ENCODE results near the gene TGM3.

Gene TGM3

DNA sequence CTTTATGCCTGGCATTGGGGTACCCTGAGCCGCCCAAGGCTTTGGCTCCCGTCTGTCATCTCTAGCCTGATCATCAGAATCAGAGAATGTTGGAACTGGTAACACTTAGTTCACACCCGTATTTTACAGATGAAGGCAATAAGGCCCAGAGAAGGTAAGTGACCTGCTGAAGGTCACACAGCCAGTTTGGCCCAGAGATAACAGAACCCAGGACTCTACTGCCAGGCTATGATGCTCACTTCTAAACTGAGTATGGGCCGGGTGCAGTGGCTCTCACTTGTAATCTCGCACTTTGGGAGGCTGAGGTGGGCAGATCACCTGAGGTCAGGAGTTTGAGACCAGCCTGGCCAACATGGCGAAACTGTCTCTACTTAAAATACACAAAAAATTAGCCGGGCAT, 83.1 kb downstream of the TGM3 start:
- no peak for DNase-seq (ENCODE audit: low read depth, low spot score)

DNA sequence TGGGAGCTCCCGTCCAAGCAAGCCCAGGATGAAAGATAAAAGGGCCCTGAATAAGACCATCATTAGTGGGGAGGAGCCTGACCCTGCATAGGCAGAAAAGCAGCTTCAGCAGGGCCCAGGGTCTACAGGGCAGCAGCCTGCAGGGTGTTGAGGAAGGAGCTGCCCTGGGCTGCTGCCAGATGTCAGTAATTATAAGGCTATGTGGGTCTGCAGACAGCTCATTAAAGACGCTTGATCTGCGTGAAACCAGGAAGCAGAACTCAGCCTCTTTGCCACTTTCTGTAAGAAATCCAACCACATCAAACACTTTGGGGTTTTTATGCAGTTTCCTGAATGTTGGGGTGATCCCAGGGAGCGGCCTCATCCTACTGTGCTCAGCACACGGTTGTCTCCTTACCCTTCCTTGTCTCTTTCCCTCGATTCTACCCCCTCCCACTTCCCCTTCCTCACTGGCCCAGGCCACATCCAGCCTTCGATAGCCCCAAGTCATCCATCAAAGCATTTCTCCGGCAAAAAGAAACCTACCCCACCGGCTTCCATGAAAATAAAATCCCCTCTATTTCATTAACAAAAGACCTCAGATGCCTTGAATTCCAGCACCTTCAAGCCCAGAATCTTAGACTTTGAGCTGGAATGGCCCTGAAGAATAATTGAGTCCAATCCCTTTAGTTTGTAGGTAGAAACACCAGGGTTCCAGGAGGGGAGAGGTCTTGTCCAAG, 83.9 kb downstream of the TGM3 start:
- no peak for DNase-seq (ENCODE audit: low read depth, low spot score)

DNA sequence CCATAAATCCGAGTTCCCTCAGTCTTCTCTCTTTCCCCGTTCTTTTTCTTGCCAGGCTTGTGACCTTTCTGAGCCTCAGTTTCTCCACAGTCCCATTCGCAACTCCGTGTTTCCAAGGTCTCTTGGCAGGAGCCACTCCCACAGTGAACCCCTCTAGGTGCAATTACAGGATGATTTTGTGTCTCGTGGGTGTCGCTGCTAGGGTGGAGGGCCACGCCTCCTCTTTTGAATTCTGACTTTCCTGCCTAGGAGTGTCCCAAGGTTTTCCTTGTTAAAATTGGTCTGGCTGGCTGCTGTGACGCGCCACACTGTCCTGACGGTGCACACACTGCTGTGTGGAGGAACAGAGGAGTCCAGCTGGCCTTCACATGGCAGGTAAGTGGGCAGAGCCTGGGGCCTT, 84.8 kb downstream of the TGM3 start, which contains the start of gene TGM6:
Gene TGM6 (plus strand): TSS at position 301 of the 400 bp plus-strand sequence. CDS start 68 bp downstream, at position 369.
- DNase-seq (ENCODE audit: low read depth, low spot score) = no peak

DNA sequence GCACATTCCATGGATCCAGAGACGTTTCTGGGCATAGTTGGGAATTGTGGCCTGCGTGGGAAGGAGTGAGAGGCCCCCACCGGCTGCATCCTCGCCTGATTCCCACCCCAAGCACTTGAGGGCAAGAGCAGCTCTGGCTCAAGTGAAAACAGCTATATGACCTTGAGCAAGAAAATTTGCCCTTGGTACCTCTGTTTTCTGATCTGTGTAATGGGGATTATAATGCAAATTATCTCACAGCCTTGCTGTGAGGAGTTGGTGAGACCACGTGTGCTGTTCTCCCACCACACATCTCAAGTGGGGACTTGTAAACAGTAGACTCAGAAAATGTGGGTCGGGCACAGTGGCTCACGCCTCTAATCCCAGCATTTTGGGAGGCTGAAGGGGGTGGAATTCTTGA, 85.5 kb downstream of the TGM3 start:
- no peak for DNase-seq (ENCODE audit: low read depth, low spot score)

DNA sequence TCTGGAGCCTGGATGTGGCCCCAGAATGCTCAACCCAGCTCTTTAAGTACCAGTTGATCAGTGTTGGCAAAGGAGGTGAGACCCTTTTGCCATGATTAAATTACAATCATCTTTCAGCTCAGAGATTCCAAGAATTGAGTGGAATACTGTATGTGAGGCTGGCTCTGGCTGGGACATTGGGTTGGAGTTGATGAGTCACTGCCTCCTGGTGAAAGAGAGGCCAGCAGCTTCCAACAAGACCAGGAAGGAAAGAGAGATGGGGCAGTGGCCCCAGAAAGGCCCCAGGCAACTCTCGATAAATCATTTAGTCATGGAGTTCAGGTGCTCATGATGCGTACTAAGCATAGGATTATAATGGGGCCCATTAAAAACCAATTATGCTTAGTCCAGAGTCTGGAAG, 87.0 kb downstream of the TGM3 start:
- no peak for DNase-seq (ENCODE audit: low read depth, low spot score)

DNA sequence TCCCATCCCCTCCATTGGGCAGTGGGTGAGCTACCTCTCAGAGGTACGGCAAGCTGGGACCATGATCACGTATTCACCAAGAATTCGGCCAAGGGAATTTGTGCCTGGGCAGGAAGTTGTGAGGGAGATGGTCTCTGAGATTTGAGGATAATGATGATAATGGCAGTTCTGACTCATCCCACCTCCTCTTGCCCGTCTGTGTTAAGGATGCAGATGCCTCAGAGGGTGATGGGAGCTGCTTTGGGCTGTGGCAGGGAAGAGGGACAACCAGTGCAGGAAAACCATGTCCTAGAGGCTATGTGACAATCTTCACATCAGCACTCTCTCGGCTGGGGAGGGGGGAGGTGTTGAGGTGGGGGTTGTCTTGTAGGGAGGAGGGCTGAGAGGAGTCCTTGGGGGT, 89.2 kb downstream of the TGM3 start:
- no peak for DNase-seq (ENCODE audit: low read depth, low spot score)

DNA sequence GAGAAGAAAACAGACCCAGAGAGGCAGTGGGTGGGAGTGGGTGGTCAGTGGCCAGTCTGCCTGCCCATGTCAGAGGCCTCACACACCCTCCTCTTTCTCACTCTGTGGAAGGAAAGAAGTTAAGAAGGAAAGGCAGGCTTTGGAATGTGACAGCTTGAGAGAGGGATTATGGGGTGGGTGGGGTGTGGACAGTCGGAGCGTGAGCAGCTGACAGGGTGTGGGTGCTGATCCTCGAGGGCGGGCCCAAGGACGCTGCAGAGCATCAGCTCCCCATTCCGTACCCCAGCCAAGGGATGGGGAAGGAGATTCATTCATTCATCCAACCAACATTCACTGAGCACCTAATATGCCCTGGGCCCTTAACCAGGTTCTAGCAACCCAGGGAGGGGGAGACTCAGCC, 89.7 kb downstream of the TGM3 start:
- DNase-seq (ENCODE audit: low read depth, low spot score) = no peak

DNA sequence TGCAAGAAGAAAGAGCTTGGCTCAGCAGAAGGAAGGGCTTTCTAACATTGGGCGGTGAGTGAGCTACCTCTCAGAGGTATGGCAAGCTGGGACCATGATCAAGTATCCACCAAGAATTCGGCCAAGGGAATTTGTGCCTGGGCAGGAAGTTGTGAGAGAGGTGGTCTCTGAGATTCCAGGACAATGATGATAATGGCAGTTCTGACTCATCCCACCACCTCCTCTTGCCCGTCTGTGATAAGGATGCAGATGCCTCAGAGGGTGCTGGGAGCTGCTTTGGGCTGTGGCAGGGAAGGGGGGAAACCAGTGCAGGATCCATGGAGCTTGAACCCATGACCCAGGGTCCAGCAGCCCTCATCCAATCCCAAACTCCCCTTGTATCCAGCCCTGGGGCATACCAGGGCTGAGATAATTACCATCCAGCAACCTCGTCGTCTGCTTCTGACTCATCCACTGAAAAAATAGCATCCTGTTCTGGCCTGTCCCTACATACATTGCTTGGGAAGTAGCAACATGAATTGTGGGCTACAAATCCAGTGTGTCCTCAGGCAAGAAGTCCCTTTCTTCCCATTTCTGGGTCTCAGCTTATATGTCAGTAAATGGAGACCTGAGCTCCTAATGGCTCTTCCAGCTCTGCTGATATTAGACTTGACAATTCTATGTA, 90.8 kb downstream of the TGM3 start:
- DNase-seq (ENCODE audit: low read depth, low spot score) = no peak

DNA sequence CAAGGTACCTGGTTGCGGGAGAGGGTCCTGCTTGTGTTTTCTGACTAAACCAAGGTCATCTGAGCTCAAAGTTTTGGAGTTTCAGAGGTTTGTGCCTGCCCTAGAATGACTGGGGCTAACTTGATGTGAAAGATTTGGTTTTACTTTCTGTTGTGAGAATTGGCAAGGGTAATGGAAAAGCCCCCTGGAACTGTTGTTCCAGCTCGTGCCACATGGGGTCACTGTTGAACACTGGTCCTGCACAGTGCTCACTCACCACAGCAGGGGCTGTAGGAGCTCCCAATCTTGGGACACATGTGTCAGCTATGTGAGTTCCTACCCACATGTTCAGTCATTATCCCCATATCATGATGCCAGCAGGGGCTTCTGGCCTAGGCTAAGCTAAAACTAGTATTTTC, 91.4 kb downstream of the TGM3 start:
- DNase-seq (ENCODE audit: low read depth, low spot score) = no peak

DNA sequence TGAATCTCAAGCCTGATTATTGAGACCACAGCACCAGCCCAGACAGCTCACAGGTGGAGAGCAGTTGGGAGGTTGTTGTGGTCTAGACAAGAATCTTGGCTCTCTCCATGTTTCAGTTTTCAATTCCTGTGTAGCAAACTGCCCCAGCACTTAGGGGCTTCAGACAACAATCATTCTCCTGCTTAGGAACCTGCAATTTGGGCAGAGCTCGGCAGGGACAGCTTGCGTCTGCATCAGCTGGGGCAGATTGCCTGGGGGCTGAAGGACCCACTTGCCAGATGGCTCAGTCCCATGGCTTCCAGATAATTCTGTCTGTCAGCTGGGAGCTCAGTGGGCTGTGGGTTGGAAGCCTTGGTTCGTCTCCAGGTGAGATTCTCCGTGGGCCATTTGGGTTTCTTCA, 91.8 kb downstream of the TGM3 start:
- no peak for DNase-seq (ENCODE audit: low read depth, low spot score)
